ENCODE results near the gene CEACAM1.
"Not testable (repeated sequence)": the region's sequence is repeated elsewhere in the genome, so short reads cannot be mapped to it uniquely, and the experiment has no call there.

CEACAM1 gene

GRCh38 chr19:42512130-42512636, 16.1 kb downstream of the CEACAM1 start:
- no peak for DNase-seq (ENCODE audit: low read depth, low spot score)

- no peak for DNase-seq (ENCODE audit: low read depth, low spot score)
Measured at GRCh38 chr19:42511340-42511739, 16.9 kb downstream of the CEACAM1 start.

GRCh38 chr19:42508892-42509444, 19.3 kb downstream of the CEACAM1 start:
- DNase-seq (ENCODE audit: low read depth, low spot score): no peak

- no peak for DNase-seq (ENCODE audit: low read depth, low spot score)
Measured at GRCh38 chr19:42505066-42505465, 23.2 kb downstream of the CEACAM1 start.

GRCh38 chr19:42501733-42502132, 26.5 kb downstream of the CEACAM1 start:
- DNase-seq (ENCODE audit: low read depth, low spot score): no peak

GRCh38 chr19:42501243-42501642, 27.0 kb downstream of the CEACAM1 start:
- not testable (repeated sequence) for DNase-seq (ENCODE audit: low read depth, low spot score)

- DNase-seq (ENCODE audit: low read depth, low spot score): no peak
Measured at GRCh38 chr19:42498169-42498757, 30.0 kb downstream of the CEACAM1 start.

- no peak for DNase-seq (ENCODE audit: low read depth, low spot score)
Measured at GRCh38 chr19:42497492-42498168, 30.7 kb downstream of the CEACAM1 start.

GRCh38 chr19:42496460-42497133, 31.7 kb downstream of the CEACAM1 start:
- no peak for DNase-seq (ENCODE audit: low read depth, low spot score)

GRCh38 chr19:42495663-42496062, 32.6 kb downstream of the CEACAM1 start:
- DNase-seq (ENCODE audit: low read depth, low spot score): no peak

- DNase-seq (ENCODE audit: low read depth, low spot score): no peak
Measured at GRCh38 chr19:42494321-42494720, 34.0 kb downstream of the CEACAM1 start.

- no peak for DNase-seq (ENCODE audit: low read depth, low spot score)
Measured at GRCh38 chr19:42488783-42489521, 39.3 kb downstream of the CEACAM1 start.

- no peak for DNase-seq (ENCODE audit: low read depth, low spot score)
Measured at GRCh38 chr19:42487798-42488178, 40.5 kb downstream of the CEACAM1 start.

- DNase-seq (ENCODE audit: low read depth, low spot score): no peak
Measured at GRCh38 chr19:42487032-42487797, 41.1 kb downstream of the CEACAM1 start.

- not testable (repeated sequence) for DNase-seq (ENCODE audit: low read depth, low spot score)
Measured at GRCh38 chr19:42485036-42485435, 43.2 kb downstream of the CEACAM1 start.

GRCh38 chr19:42480335-42481095, 47.8 kb downstream of the CEACAM1 start:
- DNase-seq (ENCODE audit: low read depth, low spot score): no peak

GRCh38 chr19:42479736-42480135, 48.5 kb downstream of the CEACAM1 start:
- DNase-seq (ENCODE audit: low read depth, low spot score): no peak

- DNase-seq (ENCODE audit: low read depth, low spot score): no peak
Measured at GRCh38 chr19:42478765-42479311, 49.4 kb downstream of the CEACAM1 start.

- DNase-seq (ENCODE audit: low read depth, low spot score): no peak
Measured at GRCh38 chr19:42477933-42478332, 50.3 kb downstream of the CEACAM1 start.

GRCh38 chr19:42477117-42477516, 51.2 kb downstream of the CEACAM1 start:
- no peak for DNase-seq (ENCODE audit: low read depth, low spot score)

Measured in activated CD4-positive, CD25-positive, alpha-beta regulatory T cell treated with anti-CD3 and anti-CD28 coated beads, Interleukin-2, amount 50 U/mL, for 16 hours (primary cell).